NCI-H345 treated with DMSO at 0.1 percent for 48 hours (cell line): ENCODE data around the gene NOM1.
"Not testable (repeated sequence)": the region's sequence is repeated elsewhere in the genome, so short reads cannot be mapped to it uniquely, and the experiment has no call there.

Source experiments
- DNase-seq: peaks from one replicate; lab custom pipeline; 2025; ENCODE audit not compliant: unreplicated experiment; lab: John Stamatoyannopoulos, UW

Gene NOM1

GRCh38 chr7:156936766-156937165, 12.7 kb upstream of the NOM1 start:
- not testable (repeated sequence) for DNase-seq

GRCh38 chr7:156940421-156941122, 8.9 kb upstream of the NOM1 start:
- no peak for DNase-seq

GRCh38 chr7:156941393-156942182, 7.9 kb upstream of the NOM1 start:
- no peak for DNase-seq

- DNase-seq: no peak
Measured at GRCh38 chr7:156942708-156943090, 6.8 kb upstream of the NOM1 start.

- no peak for DNase-seq
Measured at GRCh38 chr7:156943091-156944041, 6.1 kb upstream of the NOM1 start.

- no peak for DNase-seq
Measured at GRCh38 chr7:156944876-156945275, 4.6 kb upstream of the NOM1 start.

- DNase-seq: no peak
Measured at GRCh38 chr7:156947120-156947843, 2.2 kb upstream of the NOM1 start.

- no peak for DNase-seq
Measured at GRCh38 chr7:156948361-156948760, 1.2 kb upstream of the NOM1 start.

- DNase-seq: no peak
Measured at GRCh38 chr7:156950381-156950858, 908 bp downstream of the NOM1 start.

- DNase-seq: not testable (repeated sequence)
Measured at GRCh38 chr7:156953215-156953614, 3.7 kb downstream of the NOM1 start.

GRCh38 chr7:156954941-156955340, 5.4 kb downstream of the NOM1 start:
- DNase-seq: no peak

- DNase-seq: no peak
Measured at GRCh38 chr7:156956727-156957126, 7.2 kb downstream of the NOM1 start.

GRCh38 chr7:156962145-156962544, 12.6 kb downstream of the NOM1 start:
- DNase-seq: no peak

- no peak for DNase-seq
Measured at GRCh38 chr7:156962897-156963296, 13.4 kb downstream of the NOM1 start.

GRCh38 chr7:156963472-156963871, 14.0 kb downstream of the NOM1 start:
- no peak for DNase-seq

- DNase-seq: no peak
Measured at GRCh38 chr7:156964971-156965370, 15.5 kb downstream of the NOM1 start.

- DNase-seq: no peak
Measured at GRCh38 chr7:156966387-156966786, 16.9 kb downstream of the NOM1 start.

- no peak for DNase-seq
Measured at GRCh38 chr7:156968183-156968582, 18.7 kb downstream of the NOM1 start.

GRCh38 chr7:156969972-156970420, 20.5 kb downstream of the NOM1 start:
- no peak for DNase-seq

GRCh38 chr7:156975620-156976019, 26.1 kb downstream of the NOM1 start:
- DNase-seq: no peak
